22Rv1 (cell line): ENCODE results near the gene GSK3B.

Experiments used
- CTCF ChIP-seq: fragments of 450-650 bp; IDR thresholded peaks from 2 replicates; pipeline ENCODE4 v1.5.1; 2017; ENCODE audit warnings: mild to moderate bottlenecking
- ZFX ChIP-seq: fragments of 450-650 bp; IDR thresholded peaks from 2 replicates; pipeline ENCODE4 v1.6.1; 2017; ENCODE audit warnings: antibody characterized with exemption, borderline replicate concordance

DNA sequence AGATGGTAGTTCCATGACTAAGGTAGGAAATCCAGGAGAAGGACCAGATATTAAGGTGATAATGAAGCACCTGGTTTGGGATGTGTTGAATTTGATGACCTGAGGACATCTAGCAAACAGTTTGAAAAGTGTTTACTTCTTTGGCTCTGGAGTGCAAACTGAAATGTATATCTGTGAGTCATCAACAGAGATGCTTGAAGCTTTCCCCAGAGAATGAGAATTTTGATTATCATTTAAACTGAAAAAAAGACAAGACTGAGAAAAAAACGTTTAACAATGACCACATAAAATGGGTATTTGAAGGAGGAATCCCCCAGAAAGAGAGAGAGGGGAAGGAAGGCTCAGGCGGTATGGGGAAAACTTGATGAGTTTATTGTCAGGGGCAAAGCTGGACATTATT lies 20.7 kb upstream of the GSK3B start:
- no peak for TF ChIP-seq CTCF
- TF ChIP-seq ZFX, result no peak
